SK-N-SH treated with all-trans-retinoic acid at 6 μM for 48 hours (cell line): Measurements from ENCODE around the gene GDPGP1.

Experiments
- ATAC-seq: fragments of 200-7000 bp; cut with Tn5 transposase; 3 replicates; pipeline ENCODE4 v1.9.1; 2020; ENCODE audit warnings: mild to moderate bottlenecking, moderate library complexity
- ARNTL ChIP-seq: fragments of 450-650 bp; formaldehyde crosslinking; IDR thresholded peaks from 2 replicates; pipeline ENCODE4 v1.5.0; 2020; ENCODE audit warnings: low read depth, mild to moderate bottlenecking, moderate library complexity, borderline replicate concordance
- BACH2 ChIP-seq: fragments of 250-450 bp; sonication (Bioruptor Pico); IDR thresholded peaks from 2 replicates; pipeline ENCODE4 v1.9.0; 2021; ENCODE audit warnings: mild to moderate bottlenecking, borderline replicate concordance
- CREB5 ChIP-seq: fragments of 250-450 bp; sonication (Bioruptor Pico); IDR thresholded peaks from 2 replicates; pipeline ENCODE4 v1.5.1; 2020; ENCODE audit warnings: low read depth, mild to moderate bottlenecking, moderate library complexity
- CSDC2 ChIP-seq: fragments of 250-450 bp; sonication (Bioruptor Pico); IDR thresholded peaks from 2 replicates; pipeline ENCODE4 v1.5.0; 2020; ENCODE audit warnings: mild to moderate bottlenecking, moderate library complexity
- CSRNP3 ChIP-seq: fragments of 250-450 bp; sonication (Bioruptor Pico); IDR thresholded peaks from 2 replicates; pipeline ENCODE4 v1.5.1; 2021; ENCODE audit warnings: mild to moderate bottlenecking, moderate library complexity
- ESRRG ChIP-seq: fragments of 250-450 bp; sonication (Bioruptor Pico); IDR thresholded peaks from 2 replicates; pipeline ENCODE4 v1.6.1; 2021; ENCODE audit warnings: mild to moderate bottlenecking
- GLIS3 ChIP-seq: fragments of 250-450 bp; sonication (Bioruptor Pico); IDR thresholded peaks from 2 replicates; pipeline ENCODE4 v1.5.0; 2020; ENCODE audit warnings: mild to moderate bottlenecking, moderate library complexity
- OSR1 ChIP-seq: fragments of 250-450 bp; sonication (Bioruptor Pico); IDR thresholded peaks from 2 replicates; pipeline ENCODE4 v1.8.0; 2022; ENCODE audit warnings: moderate library complexity, mild to moderate bottlenecking, inconsistent platforms
- PATZ1 ChIP-seq: fragments of 250-450 bp; sonication (Bioruptor Pico); IDR thresholded peaks from 2 replicates; pipeline ENCODE4 v1.8.0; 2020; ENCODE audit warnings: mild to moderate bottlenecking, moderate library complexity, borderline replicate concordance
- PPARA ChIP-seq: fragments of 250-450 bp; sonication (Bioruptor Pico); IDR thresholded peaks from 2 replicates; pipeline ENCODE4 v1.5.0; 2020; ENCODE audit warnings: mild to moderate bottlenecking, borderline replicate concordance
- RARB ChIP-seq: fragments of 250-450 bp; sonication (Bioruptor Pico); IDR thresholded peaks from 2 replicates; pipeline ENCODE4 v1.8.0; 2021; ENCODE audit warnings: mild to moderate bottlenecking, moderate library complexity
- SNAI2 ChIP-seq: fragments of 250-450 bp; sonication (Bioruptor Pico); IDR thresholded peaks from 2 replicates; pipeline ENCODE4 v1.5.0; 2020; ENCODE audit warnings: mild to moderate bottlenecking, moderate library complexity
- TCF4 ChIP-seq: fragments of 250-450 bp; sonication (Bioruptor Pico); IDR thresholded peaks from 2 replicates; pipeline ENCODE4 v1.8.0; 2021; ENCODE audit warnings: mild to moderate bottlenecking, moderate library complexity, borderline replicate concordance
- TOX ChIP-seq: fragments of 250-450 bp; sonication (Bioruptor Pico); IDR thresholded peaks from 2 replicates; pipeline ENCODE4 v1.8.0; 2021; ENCODE audit warnings: mild to moderate bottlenecking, moderate library complexity, borderline replicate concordance
- TSHZ2 ChIP-seq: fragments of 250-450 bp; sonication (Bioruptor Pico); IDR thresholded peaks from 2 replicates; pipeline ENCODE4 v1.5.0; 2020; ENCODE audit warnings: mild to moderate bottlenecking, moderate library complexity
- ZFP3 ChIP-seq: fragments of 250-450 bp; sonication (Bioruptor Pico); IDR thresholded peaks from 2 replicates; pipeline ENCODE4 v1.5.0; 2020; ENCODE audit warnings: mild to moderate bottlenecking, moderate library complexity
- ZFP30 ChIP-seq: fragments of 450-650 bp; formaldehyde crosslinking; IDR thresholded peaks from 2 replicates; pipeline ENCODE4 v1.5.0; 2022; ENCODE audit warnings: mild to moderate bottlenecking, moderate library complexity
- ZNF565 ChIP-seq: fragments of 450-650 bp; formaldehyde crosslinking; conservative IDR thresholded peaks from 2 replicates; pipeline ENCODE4 v1.5.0; 2020; ENCODE audit warnings: low read depth, mild to moderate bottlenecking, moderate library complexity
- ZNF70 ChIP-seq: fragments of 450-650 bp; formaldehyde crosslinking; IDR thresholded peaks from 2 replicates; pipeline ENCODE4 v1.5.0; 2020; ENCODE audit warnings: mild to moderate bottlenecking, moderate library complexity
- ZNF8 ChIP-seq: fragments of 450-650 bp; formaldehyde crosslinking; IDR thresholded peaks from 2 replicates; pipeline ENCODE4 v1.5.0; 2020; ENCODE audit warnings: mild to moderate bottlenecking, moderate library complexity
- TF ChIP-seq, protein P1 (sequence below): fragments of 250-450 bp; sonication (Bioruptor Pico); IDR thresholded peaks from 2 replicates; pipeline ENCODE4 v1.8.0; 2021; ENCODE audit warnings: low read depth, mild to moderate bottlenecking, moderate library complexity, borderline replicate concordance

Gene GDPGP1

DNA sequence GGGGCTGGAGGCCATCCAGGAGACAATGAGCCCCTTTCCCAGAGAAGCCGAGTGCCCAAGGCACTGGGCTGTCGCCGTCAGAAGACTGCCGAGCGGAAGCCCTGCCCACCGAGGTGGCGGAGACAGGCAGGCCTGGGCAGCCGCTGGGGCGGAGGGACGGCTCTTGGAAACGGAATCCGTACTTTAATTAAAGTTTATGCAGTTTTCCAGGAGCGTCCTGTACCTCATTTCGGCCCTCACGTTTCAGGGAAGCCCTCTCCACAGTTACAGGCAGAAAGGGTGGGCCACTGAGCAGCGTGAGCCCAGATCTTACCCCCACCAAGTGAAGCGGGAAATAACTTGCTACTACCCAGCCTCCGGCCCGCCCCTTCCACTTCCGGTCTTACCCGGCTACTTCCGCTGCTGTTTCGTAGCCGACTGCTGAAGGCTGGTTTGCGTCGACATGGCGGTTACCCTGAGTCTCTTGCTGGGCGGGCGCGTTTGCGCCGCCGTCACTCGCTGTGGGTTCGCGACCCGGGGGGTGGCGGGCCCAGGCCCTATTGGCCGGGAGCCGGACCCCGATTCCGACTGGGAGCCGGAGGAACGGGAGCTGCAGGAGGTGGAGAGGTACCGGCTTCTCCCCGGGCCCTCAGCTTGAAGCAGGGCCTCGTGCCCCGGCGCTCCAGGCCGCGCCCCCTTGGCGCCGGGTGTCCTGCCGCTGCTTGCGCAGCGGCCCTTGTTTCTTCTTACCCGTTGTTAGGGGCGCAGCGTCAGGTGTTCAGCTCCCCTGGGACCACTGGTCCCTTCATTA is 31.5 kb downstream of the GDPGP1 start, which contains the start of gene NGRN (continued):
- TF ChIP-seq PATZ1 (peak; percentile 48; the same call in 1 of the 2 replicates), ZFP3 (CRISPR knock-in tag) (0 out of 2 replicates have a peak, but pooled peaks have one; percentile 20), ARNTL (CRISPR knock-in tag) (no peak), ZNF565 (CRISPR knock-in tag) (no peak)
- TF ChIP-seq, all 23 proteins: peak for 4

DNA sequence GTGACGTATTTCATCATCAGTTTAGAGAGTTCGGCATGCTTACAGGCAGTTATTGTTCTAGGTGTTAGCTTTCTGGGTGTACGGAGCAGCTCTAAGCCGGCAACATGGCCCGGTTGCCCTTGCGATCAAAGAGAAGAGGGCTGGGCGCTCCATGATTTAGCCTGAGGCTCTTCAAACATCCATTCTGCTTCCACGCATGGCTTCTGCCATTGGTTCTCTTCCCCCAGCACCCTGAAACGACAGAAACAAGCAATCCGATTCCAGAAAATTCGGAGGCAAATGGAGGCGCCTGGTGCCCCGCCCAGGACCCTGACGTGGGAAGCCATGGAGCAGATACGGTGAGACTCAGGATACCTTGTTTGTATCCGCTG is 32.0 kb downstream of the GDPGP1 start:
- ATAC-seq = peak; percentile 62
- no peak for TF ChIP-seq ESRRG (CRISPR knock-in tag)
- TF ChIP-seq CSDC2 (CRISPR knock-in tag) = no peak

GRCh38 chr15:90266485-90266884 is 32.5 kb downstream of the GDPGP1 start:
- TF ChIP-seq ZNF8 (CRISPR knock-in tag) (no peak), ZFP30 (CRISPR knock-in tag) (no peak), ZNF70 (CRISPR knock-in tag) (no peak), RARB (CRISPR knock-in tag) (no peak), PATZ1 (no peak), ZFP3 (CRISPR knock-in tag) (no peak), CSDC2 (CRISPR knock-in tag) (no peak), ZNF565 (CRISPR knock-in tag) (no peak)
- ATAC-seq = 0 out of 3 replicates have a peak, but pooled peaks have one; percentile 10

GRCh38 chr15:90268415-90268814 is 34.4 kb downstream of the GDPGP1 start:
- ATAC-seq = no peak
- TF ChIP-seq SNAI2 (CRISPR knock-in tag) (no peak), PATZ1 (no peak), TSHZ2 (CRISPR knock-in tag) (no peak), ZFP30 (CRISPR knock-in tag) (no peak), ZFP3 (CRISPR knock-in tag) (no peak), GLIS3 (CRISPR knock-in tag) (no peak), TOX (no peak), CREB5 (no peak), CSRNP3 (no peak), ESRRG (CRISPR knock-in tag) (no peak), ZNF565 (CRISPR knock-in tag) (no peak), TCF4 (no peak), BACH2 (no peak), PPARA (no peak), OSR1 (CRISPR knock-in tag) (no peak), ZNF8 (CRISPR knock-in tag) (no peak), ARNTL (CRISPR knock-in tag) (no peak)
- TF ChIP-seq, protein P1, sequence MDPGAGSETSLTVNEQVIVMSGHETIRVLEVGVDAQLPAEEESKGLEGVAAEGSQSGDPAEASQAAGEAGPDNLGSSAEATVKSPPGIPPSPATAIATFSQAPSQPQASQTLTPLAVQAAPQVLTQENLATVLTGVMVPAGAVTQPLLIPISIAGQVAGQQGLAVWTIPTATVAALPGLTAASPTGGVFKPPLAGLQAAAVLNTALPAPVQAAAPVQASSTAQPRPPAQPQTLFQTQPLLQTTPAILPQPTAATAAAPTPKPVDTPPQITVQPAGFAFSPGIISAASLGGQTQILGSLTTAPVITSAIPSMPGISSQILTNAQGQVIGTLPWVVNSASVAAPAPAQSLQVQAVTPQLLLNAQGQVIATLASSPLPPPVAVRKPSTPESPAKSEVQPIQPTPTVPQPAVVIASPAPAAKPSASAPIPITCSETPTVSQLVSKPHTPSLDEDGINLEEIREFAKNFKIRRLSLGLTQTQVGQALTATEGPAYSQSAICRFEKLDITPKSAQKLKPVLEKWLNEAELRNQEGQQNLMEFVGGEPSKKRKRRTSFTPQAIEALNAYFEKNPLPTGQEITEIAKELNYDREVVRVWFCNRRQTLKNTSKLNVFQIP (CRISPR knock-in tag) = no peak
